ENCODE data around the gene LUC7L3.
"Not testable (repeated sequence)": the region's sequence is repeated elsewhere in the genome, so short reads cannot be mapped to it uniquely, and the experiment has no call there.

LUC7L3 gene

GRCh38 chr17:50710025-50710424 lies 9.4 kb upstream of the LUC7L3 start:
- DNase-seq (ENCODE audit: low spot score), result no peak

GRCh38 chr17:50710650-50711049 lies 8.8 kb upstream of the LUC7L3 start:
- no peak for DNase-seq (ENCODE audit: low spot score)

- DNase-seq (ENCODE audit: low spot score), result no peak
Observed at GRCh38 chr17:50712641-50713040, 6.8 kb upstream of the LUC7L3 start.

- no peak for DNase-seq (ENCODE audit: low spot score)
Observed at GRCh38 chr17:50715471-50715870, 3.9 kb upstream of the LUC7L3 start.

- DNase-seq (ENCODE audit: low spot score), result peak; percentile 34
Observed at GRCh38 chr17:50719924-50720794, 756 bp downstream of the LUC7L3 start.

- peak; percentile 61 for DNase-seq (ENCODE audit: low spot score)
Observed at GRCh38 chr17:50721194-50722010, 2.0 kb downstream of the LUC7L3 start.

- DNase-seq (ENCODE audit: low spot score), result no peak
Observed at GRCh38 chr17:50722746-50723145, 3.3 kb downstream of the LUC7L3 start.

- not testable (repeated sequence) for DNase-seq (ENCODE audit: low spot score)
Observed at GRCh38 chr17:50724622-50725021, 5.2 kb downstream of the LUC7L3 start.

GRCh38 chr17:50725769-50726655 lies 6.6 kb downstream of the LUC7L3 start:
- no peak for DNase-seq (ENCODE audit: low spot score)

GRCh38 chr17:50728112-50728429 lies 8.7 kb downstream of the LUC7L3 start:
- DNase-seq (ENCODE audit: low spot score), result no peak

- DNase-seq (ENCODE audit: low spot score), result no peak
Observed at GRCh38 chr17:50728881-50729765, 9.7 kb downstream of the LUC7L3 start.

GRCh38 chr17:50731575-50732460 lies 12.4 kb downstream of the LUC7L3 start:
- no peak for DNase-seq (ENCODE audit: low spot score)

- DNase-seq (ENCODE audit: low spot score), result no peak
Observed at GRCh38 chr17:50735287-50735686, 15.9 kb downstream of the LUC7L3 start.

- DNase-seq (ENCODE audit: low spot score), result no peak
Observed at GRCh38 chr17:50737118-50737698, 17.8 kb downstream of the LUC7L3 start.

- DNase-seq (ENCODE audit: low spot score), result no peak
Observed at GRCh38 chr17:50739098-50739497, 19.7 kb downstream of the LUC7L3 start.

- DNase-seq (ENCODE audit: low spot score), result no peak
Observed at GRCh38 chr17:50745631-50746030, 26.2 kb downstream of the LUC7L3 start.

GRCh38 chr17:50749245-50749644 lies 29.8 kb downstream of the LUC7L3 start:
- no peak for DNase-seq (ENCODE audit: low spot score)

GRCh38 chr17:50754521-50754920 lies 35.1 kb downstream of the LUC7L3 start:
- DNase-seq (ENCODE audit: low spot score), result no peak

GRCh38 chr17:50758524-50758923 lies 39.1 kb downstream of the LUC7L3 start:
- DNase-seq (ENCODE audit: low spot score), result no peak

Data from RKO (cell line).